Measurements from ENCODE around the gene BBX. TPM values are rescaled to one million over a fixed set of nuclear protein-coding genes. Genes with fewer than 3 reads are reported as not detected.

Gene BBX
- total and polyA plus RNA-seq, 2 experiments from 2014 or later, result 52.4 to 60.8 TPM

GRCh38 chr3:107684431-107684925, 161.7 kb downstream of the BBX start:
- Histone ChIP-seq H3K4me2 (ENCODE audit: unreplicated experiment) (no peak overlapping the region), H3K79me2 (ENCODE audit: insufficient read depth) (no peaks in the 10 kb centered on the region), H3K36me3 (ENCODE audit: low read depth) (no peaks in the 10 kb centered on the region), H3K9me2 (ENCODE audit: insufficient read depth) (no peaks in the 10 kb centered on the region), H3F3A (ENCODE audit: insufficient read depth) (peaks cover 7% of the 10 kb centered on the region; the same call in 1 of the 2 replicates), H3K27ac (no peak overlapping the region), H3K4me3 (no peak overlapping the region), H3K27me3 (replicated peaks; ENCODE audit: insufficient read depth) (no peaks in the 10 kb centered on the region), H3K9ac (no peak overlapping the region), H3K4me1 (ENCODE audit: insufficient read depth) (no peaks in the 10 kb centered on the region), H3K9me3 (ENCODE audit: low read depth) (no peaks in the 10 kb centered on the region), H2AFZ (no peak overlapping the region), H4K20me1 (ENCODE audit: insufficient read depth) (no peaks in the 10 kb centered on the region)
- DNase-seq, result no peak
- 90 to 92% methylated on average over 5 of the region's 5 CpGs for whole genome bisulfite sequencing, 2 experiments (ENCODE audit: low coverage in 1 of 2, low lambda C conversion rate in 2 of 2, missing lambda C conversion rate in 2 of 2)
- no peak for TF ChIP-seq EZH2 (IDR thresholded peaks at IDR 0.05; ENCODE audit: insufficient read depth, poor library complexity, severe bottlenecking)
- TF ChIP-seq EZH2phosphoT487 (IDR thresholded peaks at IDR 0.05; ENCODE audit: insufficient read depth, low read depth), result no peak
- in situ Hi-C loops (cut with MboI), result no loop called here

GRCh38 chr3:107685383-107685782, 162.6 kb downstream of the BBX start:
- no peak overlapping the region for H3K4me3 ChIP-seq
- no peaks in the 10 kb centered on the region for H3K79me2 ChIP-seq (ENCODE audit: insufficient read depth)
- no peaks in the 10 kb centered on the region for H3K9me3 ChIP-seq (ENCODE audit: low read depth)
- no peaks in the 10 kb centered on the region for H3K4me1 ChIP-seq (ENCODE audit: insufficient read depth)
- H3K36me3 ChIP-seq (ENCODE audit: low read depth), result no peaks in the 10 kb centered on the region
- no peaks in the 10 kb centered on the region for H3K9me2 ChIP-seq (ENCODE audit: insufficient read depth)
- TF ChIP-seq EZH2 (IDR thresholded peaks at IDR 0.05; ENCODE audit: insufficient read depth, poor library complexity, severe bottlenecking) (no peak), EZH2phosphoT487 (IDR thresholded peaks at IDR 0.05; ENCODE audit: insufficient read depth, low read depth) (no peak)
- H3F3A ChIP-seq (ENCODE audit: insufficient read depth), result peaks cover 7% of the 10 kb centered on the region; the same call in 1 of the 2 replicates
- H3K27ac ChIP-seq, result no peak overlapping the region
- no peak overlapping the region for H3K9ac ChIP-seq
- in situ Hi-C loops (cut with MboI), result no loop called here
- H2AFZ ChIP-seq, result no peak overlapping the region
- H4K20me1 ChIP-seq (ENCODE audit: insufficient read depth), result no peaks in the 10 kb centered on the region
- H3K27me3 ChIP-seq (replicated peaks; ENCODE audit: insufficient read depth), result no peaks in the 10 kb centered on the region
- DNase-seq, result no peak
- no peak overlapping the region for H3K4me2 ChIP-seq (ENCODE audit: unreplicated experiment)
- 94 to 100% methylated on average over 2 of the region's 2 CpGs for WGBS, 2 experiments (ENCODE audit: low coverage in 1 of 2, low lambda C conversion rate in 2 of 2, missing lambda C conversion rate in 2 of 2)

- no peak overlapping the region for H3K9ac ChIP-seq
- no peaks in the 10 kb centered on the region for H3K9me3 ChIP-seq (ENCODE audit: low read depth)
- no peak overlapping the region for H3K4me2 ChIP-seq (ENCODE audit: unreplicated experiment)
- H3K4me1 ChIP-seq (ENCODE audit: insufficient read depth), result no peaks in the 10 kb centered on the region
- no peaks in the 10 kb centered on the region for H3K27me3 ChIP-seq (replicated peaks; ENCODE audit: insufficient read depth)
- no peaks in the 10 kb centered on the region for H3K9me2 ChIP-seq (ENCODE audit: insufficient read depth)
- 92 to 94% methylated on average over 5 of the region's 5 CpGs for WGBS, 2 experiments (ENCODE audit: low coverage in 1 of 2, low lambda C conversion rate in 2 of 2, missing lambda C conversion rate in 2 of 2)
- H3K79me2 ChIP-seq (ENCODE audit: insufficient read depth), result no peaks in the 10 kb centered on the region
- no peak for DNase-seq
- H3F3A ChIP-seq (ENCODE audit: insufficient read depth), result no peaks in the 10 kb centered on the region
- H3K36me3 ChIP-seq (ENCODE audit: low read depth), result no peaks in the 10 kb centered on the region
- in situ Hi-C loops (cut with MboI), result no loop called here
- H3K4me3 ChIP-seq, result no peak overlapping the region
- TF ChIP-seq EZH2phosphoT487 (IDR thresholded peaks at IDR 0.05; ENCODE audit: insufficient read depth, low read depth) (no peak), EZH2 (IDR thresholded peaks at IDR 0.05; ENCODE audit: insufficient read depth, poor library complexity, severe bottlenecking) (no peak)
- H4K20me1 ChIP-seq (ENCODE audit: insufficient read depth), result no peaks in the 10 kb centered on the region
- no peak overlapping the region for H3K27ac ChIP-seq
- H2AFZ ChIP-seq, result no peak overlapping the region
Observed at GRCh38 chr3:107687056-107687581, 164.4 kb downstream of the BBX start.

GRCh38 chr3:107689355-107689754, 166.6 kb downstream of the BBX start:
- Histone ChIP-seq H3K27me3 (replicated peaks; ENCODE audit: insufficient read depth) (no peaks in the 10 kb centered on the region), H3K27ac (no peak overlapping the region), H4K20me1 (ENCODE audit: insufficient read depth) (no peaks in the 10 kb centered on the region), H3K4me1 (ENCODE audit: insufficient read depth) (no peaks in the 10 kb centered on the region), H3K79me2 (ENCODE audit: insufficient read depth) (no peaks in the 10 kb centered on the region), H2AFZ (no peak overlapping the region), H3K9me3 (ENCODE audit: low read depth) (no peaks in the 10 kb centered on the region), H3K9ac (no peak overlapping the region), H3K9me2 (ENCODE audit: insufficient read depth) (no peaks in the 10 kb centered on the region), H3K4me3 (no peak overlapping the region), H3F3A (ENCODE audit: insufficient read depth) (no peaks in the 10 kb centered on the region), H3K4me2 (ENCODE audit: unreplicated experiment) (no peak overlapping the region), H3K36me3 (ENCODE audit: low read depth) (no peaks in the 10 kb centered on the region)
- 92 to 97% methylated on average over 6 of the region's 6 CpGs for WGBS, 2 experiments (ENCODE audit: low coverage in 1 of 2, low lambda C conversion rate in 2 of 2, missing lambda C conversion rate in 2 of 2)
- in situ Hi-C loops (cut with MboI), result no loop called here
- DNase-seq, result no peak
- no peak for TF ChIP-seq EZH2 (IDR thresholded peaks at IDR 0.05; ENCODE audit: insufficient read depth, poor library complexity, severe bottlenecking)

Data from GM23248 (cell line).